ENCODE results near the gene ZIC4.

GRCh38 chr3:147389717-147390116, 16.6 kb downstream of the ZIC4 start:
- TF ChIP-seq POLR2A (IDR thresholded peaks at IDR 0.05; ENCODE audit: low read length) (no peak), GATA1 (IDR thresholded peaks at IDR 0.05; ENCODE audit: low read depth, low read length) (no peak)
